Middle frontal gyrus (tissue), 1 donor: ENCODE results near the gene ELF3.
"Not testable (repeated sequence)": the region's sequence is repeated elsewhere in the genome, so short reads cannot be mapped to it uniquely, and the experiment has no call there.

Source experiments
- DNase-seq: peaks from one replicate; pipeline ENCODE4 v3.0.0-alpha.2; 2015; ENCODE audit warnings: low spot score; ENCODE audit errors: extremely low spot score

The ELF3 gene

DNA sequence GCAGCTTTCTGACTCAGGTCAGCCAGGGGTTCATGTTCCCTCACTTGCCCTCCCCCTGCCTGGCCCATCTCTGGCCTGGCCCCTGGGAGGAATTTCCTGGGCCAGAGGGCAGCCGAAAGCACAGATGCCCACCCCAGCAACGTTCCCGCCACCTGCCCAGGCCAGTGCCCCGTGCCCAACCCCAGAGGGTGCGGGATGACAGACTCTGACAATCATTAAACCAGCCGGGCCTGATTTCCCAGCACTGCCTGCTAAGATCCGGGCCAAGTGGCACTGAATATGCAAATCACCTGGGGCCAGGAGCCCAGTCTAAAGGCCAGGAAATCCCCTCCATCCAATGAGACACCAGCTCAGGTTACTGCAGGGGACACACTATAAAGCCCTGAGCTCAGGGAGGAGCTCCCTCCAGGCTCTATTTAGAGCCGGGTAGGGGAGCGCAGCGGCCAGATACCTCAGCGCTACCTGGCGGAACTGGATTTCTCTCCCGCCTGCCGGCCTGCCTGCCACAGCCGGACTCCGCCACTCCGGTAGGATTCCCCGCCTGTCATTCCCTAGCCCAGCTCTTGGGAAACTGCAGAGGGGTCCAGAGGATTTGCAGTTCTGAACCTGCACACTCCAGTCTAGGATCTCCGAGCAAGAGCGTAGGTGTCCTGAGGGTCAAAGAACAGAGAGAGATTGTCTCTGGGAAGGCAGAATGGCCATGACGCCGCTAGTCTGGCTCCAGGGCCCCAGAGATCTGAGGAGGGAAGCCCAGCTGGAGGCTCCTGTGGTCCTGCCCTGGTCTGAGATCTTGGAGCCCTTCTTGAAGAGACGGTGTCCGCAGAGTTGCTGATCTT is at the start of gene ELF3:
TSS of gene ELF3 (plus strand) at position 408 of the 836 bp plus-strand sequence. CDS start 550 bp downstream, outside the sequence.
- DNase-seq, result no peak

DNA sequence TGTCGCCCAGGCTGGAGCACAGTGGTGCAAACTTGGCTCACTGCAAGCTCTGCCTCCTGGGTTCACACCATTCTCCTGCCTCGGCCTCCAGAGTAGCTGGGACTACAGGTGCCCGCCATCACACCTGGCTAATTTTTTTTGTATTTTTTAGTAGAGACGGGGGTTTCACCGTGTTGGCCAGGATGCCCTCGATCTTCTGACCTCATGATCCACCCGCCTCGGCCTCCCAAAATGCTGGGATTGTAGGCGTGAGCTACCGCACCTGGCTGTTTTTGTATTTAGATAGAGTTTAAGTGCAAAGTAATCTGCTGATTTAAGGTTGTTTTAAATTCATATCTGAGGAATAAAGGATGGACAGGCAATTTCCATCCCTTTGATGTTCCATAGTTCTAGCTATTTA is 48.0 kb upstream of the ELF3 start:
- not testable (repeated sequence) for DNase-seq

DNA sequence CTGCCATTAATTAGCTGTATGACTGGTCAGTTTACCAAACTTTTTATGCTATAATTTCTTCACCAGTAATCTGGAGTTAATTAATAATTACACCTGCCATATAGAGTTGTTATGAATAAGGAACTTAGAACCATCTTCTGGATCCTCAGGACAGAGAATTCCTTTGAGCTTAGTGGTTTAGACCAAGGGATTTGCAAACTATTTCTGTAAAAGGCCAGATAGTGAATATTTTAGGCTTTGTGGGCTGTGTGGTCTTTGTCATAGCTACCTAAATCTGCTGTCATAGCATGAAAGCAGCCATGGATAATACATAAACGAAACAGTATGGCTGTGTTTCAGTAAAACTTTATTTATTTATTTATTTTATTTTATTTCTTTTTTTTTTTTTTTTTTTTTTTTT is 46.1 kb upstream of the ELF3 start:
- DNase-seq, result no peak

DNA sequence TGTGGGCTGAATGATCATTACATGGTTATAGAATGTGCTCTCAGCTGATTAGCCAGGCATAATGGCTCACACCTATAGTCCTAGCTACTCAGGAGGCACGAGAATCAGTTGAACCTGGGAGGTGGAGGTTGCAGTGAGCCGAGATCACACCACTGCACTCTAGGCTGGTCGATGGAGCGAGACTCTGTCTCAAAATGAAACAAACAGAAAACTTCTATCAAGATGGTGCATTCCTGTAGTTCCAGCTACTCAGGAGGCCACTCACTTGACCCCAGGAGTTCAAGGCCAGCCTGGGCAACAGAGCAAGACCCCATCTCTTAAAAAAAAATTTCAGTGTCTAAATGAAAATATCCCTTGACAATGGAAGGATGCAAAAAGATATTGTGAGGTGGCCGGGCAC is 44.2 kb upstream of the ELF3 start:
- DNase-seq, result no peak

DNA sequence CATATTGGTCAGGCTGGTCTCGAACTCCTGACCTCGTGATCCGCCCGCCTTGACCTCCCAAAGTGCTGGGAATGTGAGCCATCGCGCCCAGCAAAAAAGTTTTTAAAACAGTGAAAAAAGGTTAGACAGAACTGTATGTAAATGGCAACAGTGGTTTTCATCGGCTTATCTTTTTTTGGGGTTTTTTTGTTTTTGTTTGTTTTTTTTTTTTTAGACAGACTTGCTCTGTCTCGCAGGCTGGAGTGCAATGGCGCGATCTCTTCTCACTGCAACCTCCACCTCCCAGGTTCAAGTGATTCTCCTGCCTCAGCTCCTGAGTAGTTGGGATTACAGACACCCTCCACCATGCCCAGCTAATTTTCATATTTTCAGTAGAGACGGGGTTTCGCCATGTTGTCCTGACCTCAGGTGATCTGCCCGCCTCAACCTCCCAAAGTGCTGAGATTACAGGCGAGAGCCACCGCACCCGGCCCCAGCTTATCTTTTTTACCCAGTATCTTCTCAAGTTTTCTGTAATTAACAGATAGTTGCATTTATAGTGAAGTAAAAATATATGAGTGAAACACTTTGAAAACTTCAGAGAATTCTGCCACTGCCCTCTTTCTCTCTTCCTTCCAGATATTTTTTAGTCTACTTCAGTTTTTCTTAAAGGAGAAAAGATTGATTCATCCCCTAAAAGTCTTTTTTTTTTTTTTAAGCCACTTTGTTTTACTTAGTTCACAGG is 42.0 kb upstream of the ELF3 start:
- no peak for DNase-seq

DNA sequence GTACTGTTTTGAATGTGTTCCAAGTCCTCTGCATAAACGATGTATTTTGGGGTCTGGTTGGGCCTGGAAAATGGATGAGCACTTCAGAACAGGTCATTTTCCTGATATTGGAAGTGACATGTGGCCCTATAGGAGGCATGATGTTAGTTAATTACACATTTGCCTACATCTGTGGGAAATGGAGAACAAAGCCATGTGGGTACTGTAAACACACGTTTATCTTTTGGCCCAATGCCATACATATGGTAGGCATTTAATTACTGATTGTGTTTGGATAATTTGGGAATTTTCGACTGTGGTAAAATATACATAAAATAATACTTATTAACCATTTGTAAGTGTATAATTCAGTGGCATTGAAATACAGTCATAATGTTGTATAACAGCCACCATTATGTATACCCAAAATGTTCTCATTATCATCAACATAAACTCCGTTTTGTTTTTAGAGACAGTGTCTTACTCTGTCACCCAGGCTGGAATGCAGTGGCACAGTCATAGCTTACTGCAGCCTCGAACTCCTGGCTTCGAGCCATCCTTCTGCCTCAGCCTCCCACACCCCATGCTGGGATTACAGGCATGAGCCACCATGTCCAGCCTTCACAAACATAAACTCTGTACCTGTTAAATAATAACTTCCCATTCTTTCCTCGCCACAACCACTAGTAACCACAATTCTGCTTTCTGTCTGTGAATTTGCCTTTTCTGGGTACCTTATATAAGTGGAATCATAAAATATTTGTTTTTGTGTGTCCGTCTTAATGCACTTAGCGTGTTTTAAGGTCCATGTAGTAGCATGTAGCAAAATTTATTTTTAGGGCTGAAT is 39.8 kb upstream of the ELF3 start:
- no peak for DNase-seq

DNA sequence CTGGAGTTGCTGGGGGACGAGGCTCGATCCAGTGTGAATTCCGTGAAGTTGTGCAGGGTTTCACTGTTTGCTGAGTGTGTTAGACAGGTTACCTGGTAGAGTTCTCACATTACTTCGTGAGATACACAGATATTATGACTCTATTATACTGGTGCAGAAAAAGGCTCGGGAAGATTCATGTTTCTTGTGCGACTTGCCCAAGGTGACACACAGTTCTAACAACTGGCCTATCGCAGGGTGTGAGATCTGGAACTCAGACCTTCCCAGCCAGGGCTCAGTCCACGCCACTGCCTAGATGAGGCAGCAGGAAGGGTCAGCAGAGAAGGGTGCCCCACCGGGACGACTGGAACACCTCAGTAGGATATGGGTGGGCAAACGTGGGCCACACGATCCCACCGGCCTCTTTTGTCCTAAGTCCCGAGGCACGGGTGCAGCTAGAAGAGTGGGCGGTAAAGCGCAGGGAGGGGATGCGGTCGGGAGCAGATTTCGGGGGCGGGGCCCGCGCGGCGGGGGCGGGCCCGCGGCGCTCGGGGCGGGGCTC is 28.2 kb upstream of the ELF3 start:
- peak; percentile 46 for DNase-seq

DNA sequence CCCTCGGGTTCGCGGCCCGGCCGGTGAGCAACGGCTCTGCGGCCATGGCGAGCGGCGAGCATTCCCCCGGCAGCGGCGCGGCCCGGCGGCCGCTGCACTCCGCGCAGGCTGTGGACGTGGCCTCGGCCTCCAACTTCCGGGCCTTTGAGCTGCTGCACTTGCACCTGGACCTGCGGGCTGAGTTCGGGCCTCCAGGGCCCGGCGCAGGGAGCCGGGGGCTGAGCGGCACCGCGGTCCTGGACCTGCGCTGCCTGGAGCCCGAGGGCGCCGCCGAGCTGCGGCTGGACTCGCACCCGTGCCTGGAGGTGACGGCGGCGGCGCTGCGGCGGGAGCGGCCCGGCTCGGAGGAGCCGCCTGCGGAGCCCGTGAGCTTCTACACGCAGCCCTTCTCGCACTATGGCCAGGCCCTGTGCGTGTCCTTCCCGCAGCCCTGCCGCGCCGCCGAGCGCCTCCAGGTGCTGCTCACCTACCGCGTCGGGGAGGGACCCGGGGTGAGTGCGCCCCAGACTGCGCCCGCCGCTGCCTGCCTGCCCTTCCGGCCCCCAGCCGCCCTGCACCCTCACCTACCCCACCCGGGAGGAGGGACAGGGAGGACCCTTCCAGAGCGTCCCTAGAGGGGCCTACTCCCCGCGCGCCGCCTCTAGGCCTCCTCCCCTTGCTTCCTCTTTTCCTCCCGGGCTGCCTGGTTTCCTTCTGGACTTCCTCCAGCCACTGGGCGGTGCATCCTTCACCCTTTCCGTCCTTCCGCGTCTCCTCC is 27.6 kb upstream of the ELF3 start, which contains the start of gene RNPEP:
TSS of gene RNPEP (plus strand) at position 26 of the 757 bp plus-strand sequence. CDS start at position 45, 19 bp downstream.
- no peak for DNase-seq

DNA sequence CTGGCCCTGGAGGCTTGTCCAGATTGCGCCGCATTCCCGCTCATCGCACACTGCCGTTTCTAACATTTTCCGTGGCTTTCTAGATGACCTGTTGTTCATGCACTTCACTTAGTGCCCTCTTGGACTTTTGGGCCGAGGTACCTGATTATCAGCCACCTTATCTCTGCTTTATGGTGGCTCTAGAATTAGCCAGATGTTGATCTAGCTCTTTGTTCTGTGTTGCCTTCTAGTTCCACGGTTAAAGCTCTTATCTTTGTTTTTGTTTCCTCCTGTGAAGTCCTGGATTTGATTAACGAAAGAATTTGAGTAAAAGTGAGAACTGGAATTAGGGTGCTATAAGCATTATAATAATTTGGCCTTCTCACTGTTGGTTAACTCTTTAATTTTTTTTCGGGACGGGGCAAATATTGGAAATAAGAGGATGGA is 27.0 kb upstream of the ELF3 start:
- no peak for DNase-seq

DNA sequence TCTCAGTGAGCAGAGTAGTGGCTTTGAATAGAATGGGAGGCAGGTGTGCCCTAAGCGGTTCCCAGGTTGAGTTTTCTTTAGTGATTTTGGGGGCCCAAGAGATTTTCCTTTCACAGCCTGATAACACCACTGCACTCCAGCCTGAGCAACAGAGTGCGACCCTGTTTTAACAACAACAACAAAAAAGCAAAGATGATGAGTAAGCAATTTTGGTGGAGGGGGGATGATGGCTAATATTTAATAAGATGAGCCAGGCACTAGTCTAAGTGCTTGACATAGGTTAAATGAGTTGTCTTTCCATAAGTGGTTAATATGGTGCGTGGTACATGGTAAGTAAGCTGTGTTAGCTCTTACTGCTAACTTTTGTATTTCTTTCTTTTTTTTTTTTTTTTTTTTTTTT is 25.9 kb upstream of the ELF3 start:
- no peak for DNase-seq

DNA sequence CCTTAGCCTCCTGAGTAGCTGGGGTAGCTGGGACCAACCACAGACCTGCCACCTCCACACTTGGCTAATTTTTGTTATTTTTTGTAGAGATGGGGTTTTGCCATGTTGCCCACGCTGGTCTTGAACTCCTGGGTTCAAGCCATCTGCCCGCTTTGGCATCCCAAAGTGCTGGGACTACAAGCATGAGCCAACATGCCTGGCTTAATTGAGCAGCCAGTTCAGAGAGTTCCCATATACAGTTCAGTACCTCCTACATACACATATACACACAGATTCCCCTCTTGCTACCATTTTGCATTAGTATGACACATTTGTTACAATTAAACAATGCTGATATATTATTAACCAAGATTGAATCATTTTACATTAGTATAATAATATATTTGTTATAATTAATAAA is 25.0 kb upstream of the ELF3 start:
- no peak for DNase-seq

DNA sequence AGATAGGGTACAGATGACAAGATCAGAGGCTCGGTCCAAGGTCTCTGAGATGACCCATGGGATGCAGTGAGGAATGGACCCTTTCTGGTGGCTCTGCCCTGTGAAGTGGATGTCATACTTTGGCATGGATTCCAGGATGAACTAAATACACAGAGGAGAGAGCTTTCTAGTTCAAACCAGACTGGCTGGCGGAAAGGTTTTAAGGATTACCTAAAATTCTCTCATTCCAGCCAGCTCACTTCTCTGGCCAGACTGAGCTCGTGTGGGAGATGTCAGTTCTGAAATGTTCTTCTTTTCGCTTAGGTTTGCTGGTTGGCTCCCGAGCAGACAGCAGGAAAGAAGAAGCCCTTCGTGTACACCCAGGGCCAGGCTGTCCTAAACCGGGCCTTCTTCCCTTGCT is 21.8 kb upstream of the ELF3 start:
- no peak for DNase-seq

DNA sequence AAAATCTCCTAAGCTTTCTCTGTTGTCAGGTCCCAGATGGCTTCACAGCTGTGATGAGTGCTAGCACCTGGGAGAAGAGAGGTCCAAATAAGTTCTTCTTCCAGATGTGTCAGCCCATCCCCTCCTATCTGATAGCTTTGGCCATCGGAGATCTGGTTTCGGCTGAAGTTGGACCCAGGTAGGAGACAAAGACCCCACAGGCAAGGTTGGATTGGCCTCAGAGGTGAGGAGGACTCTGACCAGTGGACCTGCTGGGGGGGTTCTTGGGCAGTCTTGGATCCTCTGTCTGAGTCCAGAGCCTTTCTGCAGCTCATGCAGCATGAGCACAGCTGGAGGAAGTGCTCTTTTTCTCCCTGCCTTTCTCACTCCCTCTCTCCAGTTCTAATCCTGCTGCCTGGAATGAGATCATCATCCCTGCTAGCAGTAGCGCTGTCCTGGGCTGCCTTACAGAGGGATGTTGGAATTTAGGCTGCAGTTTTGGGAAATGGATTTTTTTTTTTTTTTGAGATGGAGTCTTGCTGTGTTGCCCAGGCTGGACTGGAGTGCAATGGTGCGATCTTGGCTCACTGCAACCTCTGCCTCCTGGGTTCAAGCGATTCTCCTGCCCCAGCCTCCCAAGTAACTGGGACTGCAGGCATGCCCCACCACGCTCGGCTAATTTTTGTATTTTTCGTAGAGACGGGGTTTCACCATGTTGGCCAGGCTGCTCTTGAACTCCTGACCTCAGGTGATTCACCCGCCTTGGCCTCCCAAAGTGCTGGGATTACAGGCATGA is 20.8 kb upstream of the ELF3 start:
- DNase-seq, result no peak

DNA sequence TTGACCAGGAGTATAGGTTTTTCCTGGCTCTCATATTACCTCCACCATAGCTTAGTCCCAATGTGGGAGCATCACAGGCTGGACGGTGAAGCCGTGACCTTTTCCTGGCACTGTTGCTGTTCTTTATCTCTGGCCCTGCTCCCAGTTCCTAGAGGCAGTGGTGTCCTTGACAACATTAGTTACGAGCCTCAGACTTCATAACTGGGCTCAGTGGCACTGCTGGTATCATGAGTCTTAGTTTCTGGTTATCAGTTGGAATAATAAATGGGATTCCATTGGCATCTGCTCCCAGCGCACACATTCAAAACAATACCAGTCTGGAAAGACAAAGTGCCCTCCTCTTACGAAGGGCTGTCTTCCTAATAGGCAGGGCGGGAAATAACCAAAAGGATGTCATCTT is 20.0 kb upstream of the ELF3 start:
- no peak for DNase-seq

DNA sequence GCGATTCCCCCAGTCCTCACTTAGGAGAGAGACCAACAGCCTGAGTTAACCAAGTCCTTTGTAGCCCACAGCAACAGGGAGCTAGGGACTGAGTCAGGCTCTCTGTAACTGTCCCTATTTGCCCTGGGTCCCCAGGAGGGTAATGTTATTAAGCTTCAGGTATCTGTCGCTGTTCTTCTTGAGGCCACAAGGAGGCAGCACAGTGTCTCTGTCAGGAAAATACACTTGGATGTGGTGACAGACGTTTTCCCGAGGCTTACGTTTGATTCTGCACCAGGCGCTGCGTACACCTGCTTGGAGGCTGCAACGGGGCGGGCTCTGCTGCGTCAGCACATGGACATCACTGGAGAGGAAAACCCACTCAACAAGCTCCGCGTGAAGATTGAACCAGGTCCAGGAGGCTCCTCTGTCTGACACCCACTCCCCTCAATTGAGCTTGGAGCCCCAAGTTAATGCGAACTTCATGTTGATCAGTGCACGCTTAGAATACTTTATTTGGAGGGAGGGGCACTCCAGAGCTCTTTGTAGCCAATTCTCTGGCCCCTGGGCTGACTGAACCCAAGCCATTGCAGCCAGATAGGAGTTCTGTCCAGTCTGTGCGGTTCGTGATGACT is 10.7 kb upstream of the ELF3 start:
- no peak for DNase-seq

DNA sequence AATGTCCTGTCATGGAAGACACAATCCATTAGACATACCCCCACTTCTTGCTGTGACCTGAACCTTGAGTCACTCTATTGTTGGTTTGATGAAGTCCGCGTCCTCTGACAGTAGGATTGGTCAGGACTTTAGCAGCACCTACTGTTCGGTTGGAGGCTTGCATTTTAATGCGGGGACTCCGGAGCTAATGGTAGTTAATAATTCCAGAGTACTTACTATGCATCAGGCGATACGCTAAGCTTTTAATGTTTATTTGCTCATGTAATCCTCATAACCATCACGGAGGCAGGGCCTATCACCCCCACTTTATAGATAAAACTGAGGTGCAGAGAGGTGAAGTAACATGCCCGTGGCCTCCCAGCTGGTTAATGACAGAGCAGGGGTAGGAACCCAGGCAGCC is 7.9 kb upstream of the ELF3 start:
- DNase-seq, result no peak

DNA sequence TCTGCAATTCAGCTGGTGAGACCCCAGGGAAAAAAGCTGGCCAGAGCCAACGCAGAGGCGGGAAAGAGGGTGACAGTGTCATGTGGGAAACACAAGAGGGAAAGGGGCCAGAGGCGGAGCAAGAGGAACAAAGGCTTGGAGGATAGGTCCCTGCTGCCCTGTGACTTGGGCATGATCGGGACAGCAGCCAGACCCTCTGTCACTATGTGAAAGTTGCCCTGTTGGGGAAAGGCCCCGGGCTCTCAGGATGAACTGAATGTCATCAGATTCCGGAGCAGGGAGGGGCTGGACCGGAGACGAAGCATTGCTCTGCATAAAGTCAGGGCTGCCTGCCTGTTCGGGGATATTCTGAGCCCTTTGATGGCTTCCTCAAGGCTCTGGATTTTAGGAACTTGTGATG is 5.7 kb upstream of the ELF3 start:
- DNase-seq, result no peak

DNA sequence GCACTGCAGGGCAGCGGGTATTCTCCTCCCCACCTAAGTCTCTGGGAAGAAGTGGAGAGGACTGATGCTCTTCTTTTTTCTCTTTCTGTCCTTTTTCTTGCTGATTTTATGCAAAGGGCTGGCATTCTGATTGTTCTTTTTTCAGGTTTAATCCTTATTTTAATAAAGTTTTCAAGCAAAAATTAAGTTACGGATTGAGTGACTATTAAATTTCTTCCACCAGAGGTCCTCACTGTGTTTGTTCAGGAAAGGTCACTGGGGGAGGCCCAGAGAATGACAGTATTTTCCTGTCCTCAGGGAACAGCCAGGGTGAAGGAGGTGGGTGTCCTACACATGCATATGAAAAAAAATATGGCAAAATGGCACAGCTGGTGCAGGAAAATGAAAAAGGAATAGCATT is 4.4 kb upstream of the ELF3 start:
- no peak for DNase-seq

DNA sequence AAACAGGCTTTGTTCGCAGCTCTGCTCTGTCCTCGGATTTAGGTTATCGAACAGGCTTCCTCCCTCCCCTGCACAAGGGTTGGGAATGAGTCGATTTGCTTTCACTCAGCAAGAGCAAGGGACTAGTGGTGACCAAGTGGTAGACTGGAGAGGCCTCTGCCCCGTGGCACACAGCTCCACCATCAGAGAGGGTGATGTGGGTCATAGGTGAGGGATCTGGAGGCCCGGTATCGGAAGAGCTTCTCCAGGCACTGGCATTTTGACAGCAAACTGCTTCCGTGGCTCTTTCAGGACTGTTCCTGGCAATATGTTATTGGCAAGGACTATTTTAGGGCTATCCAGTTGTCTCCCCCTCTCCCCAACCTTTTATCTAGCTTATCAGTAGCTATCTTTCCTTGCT is 3.1 kb upstream of the ELF3 start:
- DNase-seq, result no peak
